Effector memory CD8-positive, alpha-beta T cell (primary cell): ENCODE data around the gene ARFGEF3.
A peak's percentile ranks its signal among the peaks of the same experiment; 100 is the strongest.
"Not testable (repeated sequence)": the region's sequence is repeated elsewhere in the genome, so short reads cannot be mapped to it uniquely, and the experiment has no call there.

Source experiments
- ATAC-seq: fragments of 150-1000 bp; cut with Tn5 transposase; replicated peaks from 2 replicates; pipeline ENCODE4 v1.10.0; 2021; ENCODE audit warnings: mild to moderate bottlenecking, moderate library complexity
- DNase-seq, 3 experiments: peaks; one replicate each; pipeline ENCODE4 v3.0.0; 2021
- H3K27ac Mint-ChIP-seq, 2 donors: one replicate each; pipeline ENCODE4 v1.8.0; 2022; ENCODE audit warnings: mild to moderate bottlenecking in 2 of 2, mixed read lengths in 2 of 2, moderate library complexity in 2 of 2
- H3K27me3 Mint-ChIP-seq, 2 donors: one replicate each; pipeline ENCODE4 v1.8.0; 2022; ENCODE audit warnings: mixed read lengths in 2 of 2
- H3K36me3 Mint-ChIP-seq: one replicate; pipeline ENCODE4 v1.8.0; 2022; ENCODE audit warnings: mild to moderate bottlenecking, moderate library complexity, mixed read lengths; ENCODE audit not compliant: insufficient read depth
- H3K4me1 Mint-ChIP-seq, 2 donors: one replicate each; pipeline ENCODE4 v1.8.0; 2022; ENCODE audit warnings: low read depth in 2 of 2, mixed read lengths in 2 of 2
- H3K4me3 Mint-ChIP-seq, 2 donors: one replicate each; pipeline ENCODE4 v1.8.0; 2022; ENCODE audit warnings: mild to moderate bottlenecking in 2 of 2, mixed read lengths in 2 of 2, moderate library complexity in 2 of 2
- H3K9me3 Mint-ChIP-seq, 2 donors: one replicate each; pipeline ENCODE4 v1.8.0; 2022; ENCODE audit warnings: mixed read lengths in 2 of 2

ARFGEF3 gene

GRCh38 chr6:138288428-138289085 lies 126.8 kb downstream of the ARFGEF3 start:
- not testable (repeated sequence) for DNase-seq, ATAC-seq, H3K36me3 Mint-ChIP-seq, H3K27ac Mint-ChIP-seq, H3K4me3 Mint-ChIP-seq, H3K4me1 Mint-ChIP-seq, H3K9me3 Mint-ChIP-seq
- H3K27me3 Mint-ChIP-seq = peaks cover 9 to 18% of the 10 kb centered on the region in 2 donors

GRCh38 chr6:138289739-138290138 lies 128.0 kb downstream of the ARFGEF3 start:
- DNase-seq (no peak), ATAC-seq (no peak)
- no peak overlapping the region for H3K27ac Mint-ChIP-seq
- no peaks in the 10 kb centered on the region for H3K9me3 Mint-ChIP-seq
- H3K4me3 Mint-ChIP-seq = no peak overlapping the region
- peaks cover 0 to 6% of the 10 kb centered on the region in 2 donors for H3K4me1 Mint-ChIP-seq
- peaks cover 12 to 25% of the 10 kb centered on the region in 2 donors for H3K27me3 Mint-ChIP-seq
- no peaks in the 10 kb centered on the region for H3K36me3 Mint-ChIP-seq

GRCh38 chr6:138290423-138290962 lies 128.8 kb downstream of the ARFGEF3 start:
- peaks cover 15 to 25% of the 10 kb centered on the region in 2 donors for H3K27me3 Mint-ChIP-seq
- H3K4me1 Mint-ChIP-seq = peaks cover 0 to 6% of the 10 kb centered on the region in 2 donors
- H3K27ac Mint-ChIP-seq = peak overlapping the region in 1 of 2 donors; percentile 24
- no peaks in the 10 kb centered on the region for H3K36me3 Mint-ChIP-seq
- DNase-seq (no peak), ATAC-seq (no peak)
- no peak overlapping the region for H3K4me3 Mint-ChIP-seq
- no peaks in the 10 kb centered on the region for H3K9me3 Mint-ChIP-seq

- Mint-ChIP-seq H3K27ac (peak overlapping the region in 1 of 2 donors; percentile 24), H3K36me3 (no peaks in the 10 kb centered on the region), H3K4me3 (no peak overlapping the region), H3K4me1 (peaks cover 0 to 6% of the 10 kb centered on the region in 2 donors), H3K27me3 (peaks cover 15 to 25% of the 10 kb centered on the region in 2 donors), H3K9me3 (no peaks in the 10 kb centered on the region)
- DNase-seq = no peak
- no peak for ATAC-seq
Measured at GRCh38 chr6:138291036-138291848, 129.5 kb downstream of the ARFGEF3 start.

- Mint-ChIP-seq H3K4me1 (peaks cover 0 to 6% of the 10 kb centered on the region in 2 donors), H3K27ac (no peak overlapping the region), H3K36me3 (no peaks in the 10 kb centered on the region), H3K27me3 (peaks cover 15 to 25% of the 10 kb centered on the region in 2 donors), H3K4me3 (no peak overlapping the region), H3K9me3 (no peaks in the 10 kb centered on the region)
- no peak for DNase-seq
- ATAC-seq = no peak
Measured at GRCh38 chr6:138291849-138292181, 130.1 kb downstream of the ARFGEF3 start.

GRCh38 chr6:138292482-138292881 lies 130.7 kb downstream of the ARFGEF3 start:
- H3K27me3 Mint-ChIP-seq = peaks cover 15 to 25% of the 10 kb centered on the region in 2 donors
- H3K36me3 Mint-ChIP-seq = no peaks in the 10 kb centered on the region
- H3K4me3 Mint-ChIP-seq = no peak overlapping the region
- no peak overlapping the region for H3K27ac Mint-ChIP-seq
- no peak for DNase-seq
- no peaks in the 10 kb centered on the region for H3K9me3 Mint-ChIP-seq
- H3K4me1 Mint-ChIP-seq = peaks cover 0 to 6% of the 10 kb centered on the region in 2 donors
- ATAC-seq = no peak

- ATAC-seq = no peak
- H3K4me3 Mint-ChIP-seq = no peak overlapping the region
Measured at GRCh38 chr6:138293428-138294395, 132.0 kb downstream of the ARFGEF3 start.

GRCh38 chr6:138296381-138296780 lies 134.6 kb downstream of the ARFGEF3 start:
- Mint-ChIP-seq H3K4me1 (no peaks in the 10 kb centered on the region), H3K27me3 (peaks cover 25 to 49% of the 10 kb centered on the region in 2 donors), H3K4me3 (no peak overlapping the region), H3K36me3 (no peaks in the 10 kb centered on the region), H3K9me3 (no peaks in the 10 kb centered on the region), H3K27ac (no peak overlapping the region)
- DNase-seq (no peak), ATAC-seq (no peak)

More at GRCh38 chr6:138293428-138294395, 132.0 kb downstream of the ARFGEF3 start:
- Mint-ChIP-seq H3K27me3 (peaks cover 19 to 30% of the 10 kb centered on the region in 2 donors), H3K36me3 (no peaks in the 10 kb centered on the region), H3K27ac (no peak overlapping the region), H3K4me1 (peaks cover 0 to 6% of the 10 kb centered on the region in 2 donors), H3K9me3 (no peaks in the 10 kb centered on the region)
- DNase-seq = no peak

GRCh38 chr6:138296786-138297185 lies 135.0 kb downstream of the ARFGEF3 start:
- Mint-ChIP-seq H3K9me3 (no peaks in the 10 kb centered on the region), H3K27me3 (peaks cover 29 to 53% of the 10 kb centered on the region in 2 donors), H3K36me3 (no peaks in the 10 kb centered on the region), H3K27ac (no peak overlapping the region), H3K4me3 (no peak overlapping the region), H3K4me1 (no peaks in the 10 kb centered on the region)
- DNase-seq (no peak), ATAC-seq (no peak)

- Mint-ChIP-seq H3K27ac (no peak overlapping the region), H3K9me3 (no peaks in the 10 kb centered on the region), H3K27me3 (peaks cover 28 to 45% of the 10 kb centered on the region in 2 donors), H3K4me3 (no peak overlapping the region), H3K36me3 (no peaks in the 10 kb centered on the region), H3K4me1 (no peaks in the 10 kb centered on the region)
- DNase-seq (no peak), ATAC-seq (no peak)
Measured at GRCh38 chr6:138297761-138298298, 136.1 kb downstream of the ARFGEF3 start.

GRCh38 chr6:138300469-138300868 lies 138.7 kb downstream of the ARFGEF3 start:
- no peaks in the 10 kb centered on the region for H3K36me3 Mint-ChIP-seq
- H3K9me3 Mint-ChIP-seq = no peaks in the 10 kb centered on the region
- no peak for ATAC-seq
- H3K27me3 Mint-ChIP-seq = peaks cover 22 to 31% of the 10 kb centered on the region in 2 donors
- no peak overlapping the region for H3K27ac Mint-ChIP-seq
- H3K4me3 Mint-ChIP-seq = no peak overlapping the region
- DNase-seq = no peak
- no peaks in the 10 kb centered on the region for H3K4me1 Mint-ChIP-seq

GRCh38 chr6:138302554-138302953 lies 140.8 kb downstream of the ARFGEF3 start:
- H3K27me3 Mint-ChIP-seq = peaks cover 22 to 31% of the 10 kb centered on the region in 2 donors
- DNase-seq = no peak
- no peaks in the 10 kb centered on the region for H3K4me1 Mint-ChIP-seq
- no peak overlapping the region for H3K4me3 Mint-ChIP-seq
- no peaks in the 10 kb centered on the region for H3K9me3 Mint-ChIP-seq
- H3K36me3 Mint-ChIP-seq = no peaks in the 10 kb centered on the region
- no peak overlapping the region for H3K27ac Mint-ChIP-seq
- no peak for ATAC-seq

- H3K9me3 Mint-ChIP-seq = no peaks in the 10 kb centered on the region
- peaks cover 2 to 18% of the 10 kb centered on the region in 2 donors for H3K27me3 Mint-ChIP-seq
- no peak for ATAC-seq
- no peak for DNase-seq
- H3K27ac Mint-ChIP-seq = no peak overlapping the region
- no peaks in the 10 kb centered on the region for H3K4me1 Mint-ChIP-seq
- no peaks in the 10 kb centered on the region for H3K36me3 Mint-ChIP-seq
- H3K4me3 Mint-ChIP-seq = no peak overlapping the region
Measured at GRCh38 chr6:138307352-138307751, 145.6 kb downstream of the ARFGEF3 start.
